Neural cell (in vitro differentiated cells): Measurements from ENCODE around the gene ASPA. TPM values are rescaled to one million over a fixed set of nuclear protein-coding genes. Genes with fewer than 3 reads are reported as not detected.

Experiments used
- H2AFZ ChIP-seq: fragments of 200-600, 300-800 bp; sonication (generic), shearing (Covaris generic); 2 replicates; pipeline ENCODE4 v1.6.0; 2014; ENCODE audit warnings: low read depth, mild to moderate bottlenecking, antibody characterized with exemption, low read length, moderate library complexity
- H3F3A ChIP-seq: fragments of 200-600 bp; shearing (Covaris generic); 2 replicates; pipeline ENCODE4 v1.6.1; 2016; ENCODE audit warnings: mild to moderate bottlenecking, moderate library complexity, mixed read lengths, antibody characterized with exemption, low read length; ENCODE audit not compliant: insufficient read depth, poor library complexity, severe bottlenecking
- H3K27ac ChIP-seq: fragments of 200-600, 300-800 bp; sonication (generic), shearing (Covaris generic); 2 replicates; pipeline ENCODE4 v1.5.1; 2014; ENCODE audit warnings: mild to moderate bottlenecking, low read length, moderate library complexity
- H3K27me3 ChIP-seq: fragments of 300-800, 200-600 bp; sonication (generic), shearing (Covaris generic); 2 replicates; pipeline ENCODE4 v1.6.0; 2014; ENCODE audit warnings: mild to moderate bottlenecking, low read depth, low read length, moderate library complexity; ENCODE audit not compliant: insufficient read depth
- H3K36me3 ChIP-seq: fragments of 300-800, 200-600 bp; sonication (generic), shearing (Covaris generic); 2 replicates; pipeline ENCODE4 v1.5.1; 2014; ENCODE audit warnings: mild to moderate bottlenecking, antibody characterized with exemption, low read length, moderate library complexity; ENCODE audit not compliant: insufficient read depth
- H3K4me2 ChIP-seq: fragments of 300-800, 200-600 bp; sonication (generic), shearing (Covaris generic); 2 replicates; pipeline ENCODE4 v1.6.0; 2014; ENCODE audit warnings: mild to moderate bottlenecking, low read length
- H3K4me3 ChIP-seq: fragments of 300-800, 200-600 bp; sonication (generic), shearing (Covaris generic); 2 replicates; pipeline ENCODE4 v1.5.1; 2014; ENCODE audit warnings: mild to moderate bottlenecking, low read length, moderate library complexity
- H3K79me2 ChIP-seq: fragments of 200-600 bp; shearing (Covaris generic); replicated peaks from 2 replicates; pipeline ENCODE4 v1.6.0; 2014; ENCODE audit warnings: mild to moderate bottlenecking, low read length, moderate library complexity; ENCODE audit not compliant: insufficient read depth
- H3K9ac ChIP-seq: fragments of 300-800, 200-600 bp; sonication (generic), shearing (Covaris generic); 2 replicates; pipeline ENCODE4 v1.6.1; 2016; ENCODE audit warnings: mild to moderate bottlenecking, low read length, mixed read lengths
- H3K9me2 ChIP-seq: fragments of 200-600 bp; shearing (Covaris generic); 2 replicates; pipeline ENCODE4 v1.6.1; 2016; ENCODE audit warnings: mild to moderate bottlenecking, low read length, mixed read lengths; ENCODE audit not compliant: insufficient read depth
- H3K9me3 ChIP-seq: fragments of 200-600, 300-800 bp; sonication (generic), shearing (Covaris generic); 2 replicates; pipeline ENCODE4 v1.6.1; 2016; ENCODE audit warnings: mild to moderate bottlenecking, mixed run types, low read length, moderate library complexity, mixed read lengths
- H4K20me1 ChIP-seq: fragments of 200-600 bp; shearing (Covaris generic); 2 replicates; pipeline ENCODE4 v1.6.1; 2016; ENCODE audit warnings: mild to moderate bottlenecking, mixed run types; ENCODE audit not compliant: insufficient read depth
- CTCF ChIP-seq: fragments of 450-650 bp; IDR thresholded peaks from 2 replicates; pipeline ENCODE4 v1.5.1; 2014; ENCODE audit warnings: antibody characterized with exemption, mild to moderate bottlenecking, moderate library complexity; ENCODE audit not compliant: poor library complexity, severe bottlenecking
- EP300 ChIP-seq: fragments of 450-650 bp; conservative IDR thresholded peaks from 2 replicates; pipeline ENCODE4 v1.6.1; 2014; ENCODE audit warnings: antibody characterized with exemption, mild to moderate bottlenecking, moderate library complexity; ENCODE audit not compliant: poor library complexity, severe bottlenecking
- EZH2 ChIP-seq: fragments of 200-600, 300-800 bp; shearing (Covaris generic), sonication (generic); IDR thresholded peaks from 2 replicates; pipeline ENCODE4 v1.6.1; 2014; ENCODE audit warnings: antibody characterized with exemption, low read length, borderline replicate concordance, mild to moderate bottlenecking; ENCODE audit not compliant: insufficient read depth, poor library complexity, severe bottlenecking
- MXI1 ChIP-seq: fragments of 450-650 bp; conservative IDR thresholded peaks from 2 replicates; pipeline ENCODE4 v1.6.1; 2014; ENCODE audit warnings: antibody characterized with exemption, mild to moderate bottlenecking; ENCODE audit not compliant: poor library complexity, severe bottlenecking
- POLR2AphosphoS5 ChIP-seq: IDR thresholded peaks from 2 replicates; pipeline ENCODE4 v1.6.1; 2012
- RAD21 ChIP-seq: fragments of 450-650 bp; conservative IDR thresholded peaks from 2 replicates; pipeline ENCODE4 v1.6.1; 2014; ENCODE audit warnings: antibody characterized with exemption, mild to moderate bottlenecking, moderate library complexity
- REST ChIP-seq: IDR thresholded peaks from 2 replicates; pipeline ENCODE4 v1.6.1; 2012; ENCODE audit warnings: borderline replicate concordance
- SMC3 ChIP-seq: fragments of 450-650 bp; conservative IDR thresholded peaks from 2 replicates; pipeline ENCODE4 v1.6.1; 2014; ENCODE audit warnings: antibody characterized with exemption, mild to moderate bottlenecking, moderate library complexity; ENCODE audit not compliant: poor library complexity
- TAF1 ChIP-seq: IDR thresholded peaks from 2 replicates; pipeline ENCODE4 v1.6.1; 2012; ENCODE audit warnings: low read depth
- polyA plus RNA-seq: library from polyadenylated mRNA; depleted of rRNA; stranded (reverse); fragments of >200 nt; gene quantifications from 2 replicates; pipeline ENCODE4 v1.2.3, GENCODE V29; 2014

The ASPA gene
- polyA plus RNA-seq, 1 donor from 2014 or later: 0.24 TPM

GRCh38 chr17:3440451-3440850 lies 35.3 kb upstream of the ASPA start:
- H3K27ac ChIP-seq: no peak overlapping the region
- no peaks in the 10 kb centered on the region for H3K79me2 ChIP-seq
- no peak overlapping the region for H3K4me2 ChIP-seq
- H2AFZ ChIP-seq: no peak overlapping the region
- no peaks in the 10 kb centered on the region for H3K36me3 ChIP-seq
- no peaks in the 10 kb centered on the region for H3F3A ChIP-seq
- no peak overlapping the region for H3K4me3 ChIP-seq
- H3K9me3 ChIP-seq: no peaks in the 10 kb centered on the region
- TF ChIP-seq CTCF (no peak), EZH2 (no peak)
- no peak overlapping the region for H3K9ac ChIP-seq
- H3K9me2 ChIP-seq: no peaks in the 10 kb centered on the region
- no peaks in the 10 kb centered on the region for H3K27me3 ChIP-seq
- no peaks in the 10 kb centered on the region for H4K20me1 ChIP-seq

- no peak overlapping the region for H3K9ac ChIP-seq
- H3K4me3 ChIP-seq: no peak overlapping the region
- H3K79me2 ChIP-seq: no peaks in the 10 kb centered on the region
- no peaks in the 10 kb centered on the region for H3K9me3 ChIP-seq
- no peak for TF ChIP-seq RAD21
- no peak for TF ChIP-seq POLR2AphosphoS5
- TF ChIP-seq MXI1: no peak
- no peak for TF ChIP-seq REST
- no peak for TF ChIP-seq TAF1
- no peak for TF ChIP-seq EP300
- no peak for TF ChIP-seq CTCF
- TF ChIP-seq SMC3: no peak
- TF ChIP-seq EZH2: no peak
- H3K27ac ChIP-seq: no peak overlapping the region
- H3K27me3 ChIP-seq: no peaks in the 10 kb centered on the region
- H4K20me1 ChIP-seq: no peaks in the 10 kb centered on the region
- no peak overlapping the region for H2AFZ ChIP-seq
- no peak overlapping the region for H3K4me2 ChIP-seq
- no peaks in the 10 kb centered on the region for H3K9me2 ChIP-seq
- no peaks in the 10 kb centered on the region for H3F3A ChIP-seq
- no peaks in the 10 kb centered on the region for H3K36me3 ChIP-seq
Measured at GRCh38 chr17:3447625-3448024, 28.2 kb upstream of the ASPA start.
